Stomach (tissue), 9 donors: Measurements from ENCODE around the gene PPP1R1B. TPM values are rescaled to one million over a fixed set of nuclear protein-coding genes. Genes with fewer than 3 reads are reported as not detected.

Experiments used
- DNase-seq, 2 donors: peaks; one replicate each; pipeline versions ENCODE4 v3.0.0 to v3.0.0-alpha.2; 2013 to 2019
- H3K27ac ChIP-seq, 5 donors: fragments of 200-600 bp in 4 of 5; sonication (generic) in 4 of 5; one replicate each; pipeline ENCODE4 v1.5.1; 2013 to 2019; ENCODE audit warnings: mild to moderate bottlenecking in 1 of 5, moderate library complexity in 1 of 5
- H3K27me3 ChIP-seq, 3 donors: fragments of 200-600 bp; sonication (generic); one replicate each; pipeline ENCODE4 v1.5.1; 2017 to 2019; ENCODE audit warnings: mixed run types in 1 of 3
- H3K36me3 ChIP-seq, 4 donors: fragments of 200-600 bp; sonication (generic); 1 replicate in 3 of 4; 2 replicates in 1 of 4; pipeline ENCODE4 v1.5.1; 2016 to 2019
- H3K4me1 ChIP-seq, 4 donors: fragments of 200-600 bp; sonication (generic); one replicate each; pipeline ENCODE4 v1.5.1; 2016 to 2019
- H3K4me3 ChIP-seq, 4 donors: fragments of 200-600 bp; sonication (generic) in 3 of 4; one replicate each; pipeline ENCODE4 v1.5.1; 2016 to 2019; ENCODE audit warnings: mild to moderate bottlenecking in 1 of 4
- H3K9me3 ChIP-seq, 4 donors: fragments of 200-600 bp; sonication (generic); one replicate each; pipeline ENCODE4 v1.5.1; 2016 to 2019
- EP300 ChIP-seq: sonication (generic); formaldehyde crosslinking; IDR thresholded peaks from one replicate; pipeline ENCODE4 v1.6.1; 2017; ENCODE audit warnings: antibody characterized with exemption
- POLR2A ChIP-seq, 4 donors: fragments of 450-650 bp; IDR thresholded peaks; one replicate each; pipeline ENCODE4 v1.6.1; 2016; ENCODE audit warnings: antibody characterized with exemption in 4 of 4, control low read depth in 2 of 4, mild to moderate bottlenecking in 1 of 4, moderate library complexity in 1 of 4
- POLR2AphosphoS5 ChIP-seq, 3 donors: sonication (generic); formaldehyde crosslinking; IDR thresholded peaks; one replicate each; pipeline ENCODE4 v1.6.1; 2016; ENCODE audit warnings: antibody characterized with exemption in 3 of 3
- WGBS, 5 donors: extraction: QIAGEN DNeasy Blood & Tissue Kit in 3 of 5; methylation state at CpG; one replicate each; pipeline versions ENCODE4 v1.1.5 to v1.1.7; 2013 to 2018; 5-methylcytosine and 5-hydroxymethylcytosine counted together
- intact Hi-C: fragments of 100-400 bp; cut with DNase I; formaldehyde crosslinking; loops from one replicate; pipeline ENCODE4 v1.15.1; 2023; ENCODE audit warnings: low total_unique reads
- polyA plus RNA-seq, 3 donors: library from polyadenylated mRNA; stranded (reverse); fragments of 200-250 nt; gene quantifications; one replicate each; pipeline ENCODE4 v1.2.3, GENCODE V29; 2013
- total RNA-seq, 5 donors: library from RNA; depleted of rRNA; stranded (reverse); fragments of >200 nt; gene quantifications; one replicate each; pipeline versions ENCODE4 v1.1.0 to v1.2.3, GENCODE V29; 2014 to 2016
- TF ChIP-seq, protein P1 (sequence below), 7 experiments: fragments of 450-650 bp in 4 of 7; fragments of 200-600 bp in 3 of 7; sonication (generic) in 3 of 7; IDR thresholded peaks; one replicate each; pipeline ENCODE4 v1.5.1; 2016 to 2019; ENCODE audit warnings: antibody characterized with exemption in 7 of 7, control low read depth in 2 of 7, mild to moderate bottlenecking in 1 of 7
- donor health status: healthy with polysubstance abuse.
- donor health status: Bipolar disorder and iron deficiency.
- donor health status: healthy.

Gene PPP1R1B
- total and polyA plus RNA-seq, 8 donors = 0.58 to 279 (median 10.3) TPM

GRCh38 chr17:39602533-39603303 is 24.0 kb upstream of the PPP1R1B start:
- Histone ChIP-seq H3K36me3 (no peaks in the 10 kb centered on the region), H3K9me3 (no peaks in the 10 kb centered on the region), H3K4me1 (peaks cover 39 to 66% (median 58%) of the 10 kb centered on the region in 4 donors), H3K4me3 (no peak overlapping the region), H3K27me3 (peaks cover 50 to 100% (median 99%) of the 10 kb centered on the region in 3 donors), H3K27ac (no peak overlapping the region)
- WGBS, 5 donors = 24 to 37% (median 35%) methylated on average over 3 to 4 of the region's 4 CpGs
- no peak for DNase-seq
- TF ChIP-seq, protein P1, sequence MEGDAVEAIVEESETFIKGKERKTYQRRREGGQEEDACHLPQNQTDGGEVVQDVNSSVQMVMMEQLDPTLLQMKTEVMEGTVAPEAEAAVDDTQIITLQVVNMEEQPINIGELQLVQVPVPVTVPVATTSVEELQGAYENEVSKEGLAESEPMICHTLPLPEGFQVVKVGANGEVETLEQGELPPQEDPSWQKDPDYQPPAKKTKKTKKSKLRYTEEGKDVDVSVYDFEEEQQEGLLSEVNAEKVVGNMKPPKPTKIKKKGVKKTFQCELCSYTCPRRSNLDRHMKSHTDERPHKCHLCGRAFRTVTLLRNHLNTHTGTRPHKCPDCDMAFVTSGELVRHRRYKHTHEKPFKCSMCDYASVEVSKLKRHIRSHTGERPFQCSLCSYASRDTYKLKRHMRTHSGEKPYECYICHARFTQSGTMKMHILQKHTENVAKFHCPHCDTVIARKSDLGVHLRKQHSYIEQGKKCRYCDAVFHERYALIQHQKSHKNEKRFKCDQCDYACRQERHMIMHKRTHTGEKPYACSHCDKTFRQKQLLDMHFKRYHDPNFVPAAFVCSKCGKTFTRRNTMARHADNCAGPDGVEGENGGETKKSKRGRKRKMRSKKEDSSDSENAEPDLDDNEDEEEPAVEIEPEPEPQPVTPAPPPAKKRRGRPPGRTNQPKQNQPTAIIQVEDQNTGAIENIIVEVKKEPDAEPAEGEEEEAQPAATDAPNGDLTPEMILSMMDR (IDR thresholded peaks at IDR 0.05) = no peak
- no peak for TF ChIP-seq POLR2A (IDR thresholded peaks at IDR 0.05)
- no peak for TF ChIP-seq POLR2AphosphoS5 (IDR thresholded peaks at IDR 0.05)
- intact Hi-C loops = no loop called here

DNA sequence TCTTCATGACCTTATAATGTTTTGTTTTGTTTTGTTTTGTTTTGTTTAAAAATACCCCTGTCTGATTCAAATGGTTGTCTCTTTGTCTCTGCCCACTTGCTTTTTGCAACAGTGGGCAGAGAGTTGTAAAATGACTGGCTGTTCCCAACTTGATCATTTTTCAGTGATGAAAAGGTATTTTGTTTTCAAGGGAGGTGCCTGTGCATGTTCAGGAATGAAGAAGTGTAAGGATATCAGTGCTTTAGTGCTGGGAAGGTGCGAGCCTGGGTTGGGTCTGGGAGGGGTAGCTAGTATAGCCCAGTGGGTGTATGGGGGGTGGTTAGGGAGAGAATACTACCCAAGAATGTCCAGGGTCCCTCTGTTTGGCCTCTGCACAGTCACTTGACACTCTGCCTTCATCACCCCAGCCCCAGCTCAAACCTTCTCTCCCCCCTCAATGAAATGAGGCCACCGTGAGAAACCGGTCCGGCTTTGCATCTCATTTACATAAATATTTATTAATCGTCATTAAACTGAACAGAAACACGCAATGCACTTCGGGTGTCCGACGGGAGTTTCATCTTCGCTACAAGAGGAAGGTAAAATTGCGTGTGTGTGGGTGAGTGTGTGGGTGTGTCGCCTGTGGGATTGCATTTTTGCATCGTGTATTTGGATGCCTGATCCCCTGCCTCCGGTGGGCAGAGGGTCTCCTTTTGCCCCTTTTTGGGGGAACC is 23.3 kb upstream of the PPP1R1B start:
- DNase-seq = no peak
- Histone ChIP-seq H3K4me1 (peaks cover 39 to 66% (median 56%) of the 10 kb centered on the region in 4 donors), H3K9me3 (no peaks in the 10 kb centered on the region), H3K36me3 (no peaks in the 10 kb centered on the region), H3K27me3 (peaks cover 42 to 100% (median 99%) of the 10 kb centered on the region in 3 donors), H3K27ac (no peak overlapping the region), H3K4me3 (no peak overlapping the region)
- TF ChIP-seq, protein P1 (IDR thresholded peaks at IDR 0.05) = no peak
- TF ChIP-seq POLR2AphosphoS5 (IDR thresholded peaks at IDR 0.05) (no peak), EP300 (no peak), POLR2A (IDR thresholded peaks at IDR 0.05) (no peak)
- WGBS, 5 donors = 4 to 12% (median 7%) methylated on average over 14 of the region's 14 CpGs
- intact Hi-C loops = no loop called here

GRCh38 chr17:39604911-39605491 is 21.8 kb upstream of the PPP1R1B start:
- no peak overlapping the region for H3K27ac ChIP-seq
- no peaks in the 10 kb centered on the region for H3K36me3 ChIP-seq
- H3K4me3 ChIP-seq = peak overlapping the region in 2 of 4 donors; percentile 22 to 45
- TF ChIP-seq EP300 (no peak), POLR2A (IDR thresholded peaks at IDR 0.05) (no peak), POLR2AphosphoS5 (IDR thresholded peaks at IDR 0.05) (no peak)
- TF ChIP-seq, protein P1 (IDR thresholded peaks at IDR 0.05) = no peak
- intact Hi-C loops = no loop called here
- peaks cover 32 to 100% (median 93%) of the 10 kb centered on the region in 3 donors for H3K27me3 ChIP-seq
- DNase-seq = no peak
- 5 to 10% (median 8%) methylated on average over 27 to 31 of the region's 31 CpGs for WGBS, 5 donors
- no peaks in the 10 kb centered on the region for H3K9me3 ChIP-seq
- peaks cover 27 to 51% (median 42%) of the 10 kb centered on the region in 4 donors for H3K4me1 ChIP-seq
